Ascending aorta (tissue), 2 donors: ENCODE data around the gene CHD6. TPM values are rescaled to one million over a fixed set of nuclear protein-coding genes. Genes with fewer than 3 reads are reported as not detected.
A peak's percentile ranks its signal among the peaks of the same experiment; 100 is the strongest.

Source experiments
- DNase-seq, 2 donors: peaks; one replicate each; pipeline ENCODE4 v3.0.0-alpha.2; 2019; ENCODE audit warnings: low spot score in 2 of 2
- H3K27ac ChIP-seq, 2 donors: fragments of 200-600 bp; sonication (generic); one replicate each; pipeline ENCODE4 v1.5.1; 2016 to 2017; ENCODE audit warnings: mild to moderate bottlenecking in 1 of 2
- H3K27me3 ChIP-seq: fragments of 200-600 bp; sonication (generic); one replicate; pipeline ENCODE4 v1.5.1; 2017
- H3K36me3 ChIP-seq, 2 donors: fragments of 200-600 bp; sonication (generic); one replicate each; pipeline ENCODE4 v1.5.1; 2016
- H3K4me1 ChIP-seq, 2 donors: fragments of 200-600 bp; sonication (generic); one replicate each; pipeline ENCODE4 v1.5.1; 2016 to 2017; ENCODE audit warnings: mild to moderate bottlenecking in 1 of 2
- H3K4me3 ChIP-seq, 2 donors: fragments of 200-600 bp; sonication (generic); one replicate each; pipeline ENCODE4 v1.5.1; 2016 to 2017; ENCODE audit warnings: mild to moderate bottlenecking in 1 of 2
- H3K9me3 ChIP-seq, 2 donors: fragments of 200-600 bp; sonication (generic); one replicate each; pipeline ENCODE4 v1.5.1; 2016
- CTCF ChIP-seq, 3 experiments: fragments of 200-600 bp in 2 of 3; fragments of 450-650 bp in 1 of 3; sonication (generic) in 2 of 3; IDR thresholded peaks; one replicate each; pipeline ENCODE4 v1.5.1; 2016 to 2019; ENCODE audit warnings: antibody characterized with exemption in 3 of 3, mild to moderate bottlenecking in 1 of 3, moderate library complexity in 1 of 3
- intact Hi-C: fragments of 100-400 bp; cut with DNase I; formaldehyde crosslinking; loops from one replicate; pipeline ENCODE4 v1.15.1; 2023
- total RNA-seq: library from RNA; depleted of rRNA; stranded (reverse); fragments of >200 nt; gene quantifications from one replicate; pipeline ENCODE4 v1.1.0, GENCODE V29; 2016

Gene CHD6
- total RNA-seq, 1 donor from 2014 or later, result 42.9 TPM

- intact Hi-C loops, result no loop called here
- TF ChIP-seq CTCF (IDR thresholded peaks at IDR 0.05), result no peak
- no peaks in the 10 kb centered on the region for H3K9me3 ChIP-seq
- no peak for DNase-seq
- no peak overlapping the region for H3K27ac ChIP-seq
- no peaks in the 10 kb centered on the region for H3K27me3 ChIP-seq
- peaks cover 0 to 4% of the 10 kb centered on the region in 2 donors for H3K36me3 ChIP-seq
- no peaks in the 10 kb centered on the region for H3K4me1 ChIP-seq
- no peak overlapping the region for H3K4me3 ChIP-seq
Observed at GRCh38 chr20:41551011-41551705, 67.0 kb downstream of the CHD6 start.

- Histone ChIP-seq H3K9me3 (no peaks in the 10 kb centered on the region), H3K4me3 (no peak overlapping the region), H3K27ac (no peak overlapping the region), H3K4me1 (no peaks in the 10 kb centered on the region), H3K36me3 (peaks cover 0 to 4% of the 10 kb centered on the region in 2 donors), H3K27me3 (no peaks in the 10 kb centered on the region)
- no peak for DNase-seq
- intact Hi-C loops, result no loop called here
- no peak for TF ChIP-seq CTCF (IDR thresholded peaks at IDR 0.05)
Observed at GRCh38 chr20:41547221-41547620, 71.0 kb downstream of the CHD6 start.

- intact Hi-C loops, result no loop called here
- H3K27me3 ChIP-seq, result no peaks in the 10 kb centered on the region
- H3K36me3 ChIP-seq, result peaks cover 0 to 4% of the 10 kb centered on the region in 2 donors
- H3K9me3 ChIP-seq, result no peaks in the 10 kb centered on the region
- H3K27ac ChIP-seq, result no peak overlapping the region
- peaks cover 0 to 4% of the 10 kb centered on the region in 2 donors for H3K4me1 ChIP-seq
- no peak for TF ChIP-seq CTCF (IDR thresholded peaks at IDR 0.05)
- DNase-seq, result no peak
- no peak overlapping the region for H3K4me3 ChIP-seq
Observed at GRCh38 chr20:41546535-41546934, 71.6 kb downstream of the CHD6 start.

GRCh38 chr20:41544472-41544871, 73.7 kb downstream of the CHD6 start:
- no peaks in the 10 kb centered on the region for H3K36me3 ChIP-seq
- peaks cover 0 to 13% of the 10 kb centered on the region in 2 donors for H3K4me1 ChIP-seq
- no peaks in the 10 kb centered on the region for H3K9me3 ChIP-seq
- no peak for DNase-seq
- H3K27ac ChIP-seq, result no peak overlapping the region
- TF ChIP-seq CTCF (IDR thresholded peaks at IDR 0.05), result no peak
- intact Hi-C loops, result no loop called here
- no peaks in the 10 kb centered on the region for H3K27me3 ChIP-seq
- H3K4me3 ChIP-seq, result no peak overlapping the region

- TF ChIP-seq CTCF (IDR thresholded peaks at IDR 0.05), result no peak
- H3K36me3 ChIP-seq, result no peaks in the 10 kb centered on the region
- H3K9me3 ChIP-seq, result no peaks in the 10 kb centered on the region
- H3K27ac ChIP-seq, result peak overlapping the region; percentile 55 to 68
- intact Hi-C loops, result no loop called here
- no peaks in the 10 kb centered on the region for H3K27me3 ChIP-seq
- DNase-seq, result no peak
- H3K4me1 ChIP-seq, result peaks cover 0 to 13% of the 10 kb centered on the region in 2 donors
- no peak overlapping the region for H3K4me3 ChIP-seq
Observed at GRCh38 chr20:41540918-41541317, 77.3 kb downstream of the CHD6 start.
